HFFc6 (cell line): ENCODE data around the gene RBM23. TPM values are rescaled to one million over a fixed set of nuclear protein-coding genes. Genes with fewer than 3 reads are reported as not detected.

ENCODE experiments used
- DNase-seq: peaks from one replicate; pipeline ENCODE4 v3.0.0-alpha.2; 2018
- H3K27ac Mint-ChIP-seq: 2 replicates; pipeline ENCODE4 v1.8.0; 2020; ENCODE audit warnings: mild to moderate bottlenecking, mixed read lengths
- H3K27me3 Mint-ChIP-seq: 2 replicates; pipeline ENCODE4 v1.8.0; 2021; ENCODE audit warnings: mild to moderate bottlenecking, moderate library complexity, mixed read lengths; ENCODE audit not compliant: insufficient read depth
- H3K36me3 Mint-ChIP-seq: 2 replicates; pipeline ENCODE4 v1.8.0; 2021; ENCODE audit warnings: low read depth, mixed read lengths
- H3K4me1 Mint-ChIP-seq: 2 replicates; pipeline ENCODE4 v1.8.0; 2020; ENCODE audit warnings: low read depth, mixed read lengths
- H3K4me3 Mint-ChIP-seq: 2 replicates; pipeline ENCODE4 v1.8.0; 2020; ENCODE audit warnings: mild to moderate bottlenecking, moderate library complexity, mixed read lengths
- H3K9me3 Mint-ChIP-seq: 2 replicates; pipeline ENCODE4 v1.8.0; 2020; ENCODE audit warnings: mild to moderate bottlenecking, mixed read lengths
- CTCF ChIP-seq: fragments of 200-600 bp; sonication (generic); IDR thresholded peaks from 2 replicates; pipeline ENCODE4 v1.5.0; 2021; ENCODE audit warnings: antibody characterized with exemption, mild to moderate bottlenecking
- total RNA-seq, 6 experiments: library from RNA; stranded (reverse); fragmentation: NEBNext Ultra II Directional; extraction: Animal tissue kit (Norgen Biotek cat#: 25700); gene quantifications; 2 replicates in 1 of 6; 3 replicates in 5 of 6; pipeline ENCODE4 v1.2.3, GENCODE V29; 2021

The RBM23 gene
- total RNA-seq, 6 experiments from 2014 or later, result 43.5 to 56.8 (median 52.2) TPM

- no peak for TF ChIP-seq CTCF
- H3K4me1 Mint-ChIP-seq, result peaks cover 37% of the 10 kb centered on the region
- H3K4me3 Mint-ChIP-seq, result no peak overlapping the region
- DNase-seq, result no peak
- peaks cover 18% of the 10 kb centered on the region for H3K36me3 Mint-ChIP-seq
- no peaks in the 10 kb centered on the region for H3K9me3 Mint-ChIP-seq
- no peaks in the 10 kb centered on the region; the same call in 1 of the 2 replicates for H3K27me3 Mint-ChIP-seq
- H3K27ac Mint-ChIP-seq, result no peak overlapping the region
Observed at GRCh38 chr14:22929961-22930364, 11.0 kb upstream of the RBM23 start.

- peak; percentile 100 for DNase-seq
- Mint-ChIP-seq H3K36me3 (peaks cover 24% of the 10 kb centered on the region), H3K9me3 (no peaks in the 10 kb centered on the region), H3K27ac (no peak within 1 kb of the TSS), H3K4me3 (no peak within 1 kb of the TSS), H3K27me3 (no peaks in the 10 kb centered on the region; the same call in 1 of the 2 replicates), H3K4me1 (peaks cover 37% of the 10 kb centered on the region)
- TF ChIP-seq CTCF, result no peak
Observed at GRCh38 chr14:22929104-22929960, 10.4 kb upstream of the RBM23 start, which contains the start of gene PRMT5. TSS of gene PRMT5 (minus strand) at chr14:22929376. CDS start at chr14:22929361, 15 bp downstream.

GRCh38 chr14:22928237-22929103, 9.5 kb upstream of the RBM23 start:
- Mint-ChIP-seq H3K27ac (no peak overlapping the region), H3K4me3 (no peak overlapping the region), H3K4me1 (peaks cover 37% of the 10 kb centered on the region), H3K9me3 (no peaks in the 10 kb centered on the region), H3K27me3 (no peaks in the 10 kb centered on the region; the same call in 1 of the 2 replicates), H3K36me3 (peaks cover 31% of the 10 kb centered on the region)
- TF ChIP-seq CTCF, result no peak
- DNase-seq, result no peak

GRCh38 chr14:22926316-22926715, 7.4 kb upstream of the RBM23 start:
- DNase-seq, result peak; percentile 11
- peak overlapping the region; percentile 54 for H3K4me3 Mint-ChIP-seq

More at GRCh38 chr14:22926316-22926715, 7.4 kb upstream of the RBM23 start:
- Mint-ChIP-seq H3K27ac (peak overlapping the region; percentile 32), H3K9me3 (no peaks in the 10 kb centered on the region), H3K27me3 (no peaks in the 10 kb centered on the region; the same call in 1 of the 2 replicates), H3K4me1 (peaks cover 48% of the 10 kb centered on the region), H3K36me3 (peaks cover 49% of the 10 kb centered on the region)
- no peak for TF ChIP-seq CTCF
